IMR-90 (cell line): Measurements from ENCODE around the gene IDS. TPM values are rescaled to one million over a fixed set of nuclear protein-coding genes. Genes with fewer than 3 reads are reported as not detected.

ENCODE experiments used
- ATAC-seq: fragments of 200-7000 bp; cut with Tn5 transposase; 2 replicates; pipeline ENCODE4 v1.9.1; 2020; ENCODE audit warnings: low read depth, mild to moderate bottlenecking, moderate library complexity
- BruUV-seq: library from RNA; stranded (reverse); fragments of 400-500 nt; replicated peaks from 2 replicates; lab custom pipeline; 2021; lab: Mats Ljungman, UMichigan
- CTCF ChIA-PET: fragments of 300-600 bp; formaldehyde crosslinking; extraction: SDS; loops from one replicate; lab custom pipeline; 2021; ENCODE audit warnings: antibody characterized with exemption; lab: Yijun Ruan, JAX
- POLR2A ChIA-PET: fragments of 300-600 bp; sonication (Branson Sonifier 250); formaldehyde crosslinking; loops from one replicate; lab custom pipeline; 2022; ENCODE audit warnings: antibody characterized with exemption; ENCODE audit not compliant: unreplicated experiment; lab: Charles Lee
- DNase-seq: peaks from one replicate; pipeline ENCODE4 v3.0.0; 2013
- H2AFZ ChIP-seq: replicated peaks from 2 replicates; pipeline ENCODE3; 2013; ENCODE audit warnings: low read length, mild to moderate bottlenecking; ENCODE audit not compliant: poor library complexity
- H2AK5ac ChIP-seq: 2 replicates; pipeline ENCODE4 v1.6.1; 2013; ENCODE audit warnings: low read depth, low read length, inconsistent platforms
- H2AK9ac ChIP-seq: replicated peaks from 2 replicates; pipeline ENCODE3; 2013; ENCODE audit warnings: mild to moderate bottlenecking, low read depth, low read length, moderate library complexity; ENCODE audit not compliant: poor library complexity
- H2BK120ac ChIP-seq: 2 replicates; pipeline ENCODE4 v1.6.1; 2013; ENCODE audit warnings: low read depth, low read length, inconsistent platforms
- H2BK15ac ChIP-seq: 3 replicates; pipeline ENCODE4 v1.6.1; 2013; ENCODE audit warnings: low read depth, low read length, inconsistent platforms
- H2BK20ac ChIP-seq: 2 replicates; pipeline ENCODE4 v1.6.1; 2013; ENCODE audit warnings: low read depth, mild to moderate bottlenecking, inconsistent platforms, low read length, moderate library complexity
- H2BK5ac ChIP-seq: 2 replicates; pipeline ENCODE4 v1.6.1; 2013; ENCODE audit warnings: mild to moderate bottlenecking, low read depth, low read length, inconsistent platforms; ENCODE audit not compliant: poor library complexity, severe bottlenecking
- H3K14ac ChIP-seq: replicated peaks from 2 replicates; pipeline ENCODE4 v1.6.1; 2013; ENCODE audit warnings: low read depth, low read length, inconsistent platforms
- H3K18ac ChIP-seq: 2 replicates; pipeline ENCODE4 v1.6.1; 2013; ENCODE audit warnings: low read depth, low read length, control low read depth
- H3K23ac ChIP-seq: 2 replicates; pipeline ENCODE4 v1.6.1; 2013; ENCODE audit warnings: low read depth, low read length, inconsistent platforms
- H3K27ac ChIP-seq: 2 replicates; pipeline ENCODE4 v1.5.1; 2013; ENCODE audit warnings: mild to moderate bottlenecking, control low read depth, low read length; ENCODE audit not compliant: insufficient read depth
- H3K27me3 ChIP-seq: 2 replicates; pipeline ENCODE4 v1.6.1; 2013; ENCODE audit warnings: low read length; ENCODE audit not compliant: control insufficient read depth, insufficient read depth
- H3K36me3 ChIP-seq: 2 replicates; pipeline ENCODE4 v1.6.1; 2013; ENCODE audit warnings: low read length, mixed read lengths; ENCODE audit not compliant: control insufficient read depth, insufficient read depth
- H3K4ac ChIP-seq: 2 replicates; pipeline ENCODE4 v1.6.1; 2013; ENCODE audit warnings: low read depth, low read length, inconsistent platforms
- H3K4me1 ChIP-seq: 2 replicates; pipeline ENCODE4 v1.6.1; 2013; ENCODE audit warnings: low read length, mixed read lengths; ENCODE audit not compliant: control insufficient read depth, insufficient read depth
- H3K4me2 ChIP-seq: 2 replicates; pipeline ENCODE4 v1.6.1; 2013; ENCODE audit warnings: low read depth, mild to moderate bottlenecking, control low read depth, low read length, moderate library complexity
- H3K4me3 ChIP-seq: 2 replicates; pipeline ENCODE4 v1.5.1; 2013; ENCODE audit warnings: low read depth, mild to moderate bottlenecking, control low read depth, low read length, moderate library complexity; ENCODE audit not compliant: insufficient read depth
- H3K56ac ChIP-seq: 2 replicates; pipeline ENCODE4 v1.6.1; 2013; ENCODE audit warnings: low read length, inconsistent platforms; ENCODE audit not compliant: insufficient read depth; ENCODE audit errors: extremely low read depth
- H3K79me1 ChIP-seq, 2 experiments: 2 replicates each; pipeline ENCODE4 v1.6.1; 2013; ENCODE audit warnings: low read length in 2 of 2, inconsistent platforms in 1 of 2, low read depth in 1 of 2
- H3K9ac ChIP-seq: 2 replicates; pipeline ENCODE4 v1.6.1; 2013; ENCODE audit warnings: low read depth, low read length, control low read depth
- H3K9me1 ChIP-seq: 2 replicates; pipeline ENCODE4 v1.6.1; 2013; ENCODE audit warnings: low read length, inconsistent platforms; ENCODE audit not compliant: insufficient read depth
- H3K9me3 ChIP-seq: 2 replicates; pipeline ENCODE4 v1.6.1; 2013; ENCODE audit warnings: low read length; ENCODE audit not compliant: control insufficient read depth, insufficient read depth
- H4K20me1 ChIP-seq: 2 replicates; pipeline ENCODE4 v1.6.1; 2013; ENCODE audit warnings: low read length, inconsistent platforms; ENCODE audit not compliant: insufficient read depth
- H4K5ac ChIP-seq: 2 replicates; pipeline ENCODE4 v1.6.1; 2013; ENCODE audit warnings: mild to moderate bottlenecking, low read depth, low read length, control low read depth
- H4K8ac ChIP-seq, 2 experiments: 2 replicates each; pipeline ENCODE4 v1.6.1; 2013; ENCODE audit warnings: low read depth in 2 of 2, low read length in 2 of 2, control low read depth in 1 of 2, inconsistent platforms in 1 of 2
- H4K91ac ChIP-seq: 2 replicates; pipeline ENCODE4 v1.6.1; 2013; ENCODE audit warnings: low read depth, low read length, inconsistent platforms; ENCODE audit not compliant: insufficient read depth
- CTCF ChIP-seq: conservative IDR thresholded peaks from 2 replicates; pipeline ENCODE4 v1.5.1; 2012; ENCODE audit warnings: mild to moderate bottlenecking, low read depth, low read length, improper control_type of control experiment
- MAZ ChIP-seq: IDR thresholded peaks from 2 replicates; pipeline ENCODE4 v1.6.1; 2012; ENCODE audit warnings: low read depth, mild to moderate bottlenecking, low read length, improper control_type of control experiment, moderate library complexity, borderline replicate concordance
- NFE2L2 ChIP-seq: fragments of 150-350 bp; IDR thresholded peaks from 2 replicates; pipeline ENCODE4 v1.6.1; 2016; ENCODE audit warnings: low read depth, mild to moderate bottlenecking, low read length
- POLR2A ChIP-seq: IDR thresholded peaks from 2 replicates; pipeline ENCODE4 v1.6.1; 2012; ENCODE audit warnings: mild to moderate bottlenecking, low read depth, low read length
- WGBS, 2 experiments: methylation state at CpG; one replicate each; pipeline versions ENCODE4 v1.1.5 to v1.1.7; 2013; ENCODE audit warnings: missing lambda C conversion rate in 2 of 2; ENCODE audit not compliant: insufficient read length in 1 of 2; ENCODE audit errors: extremely low coverage in 2 of 2; 5-methylcytosine and 5-hydroxymethylcytosine counted together
- dilution Hi-C: fragments of 300-500 bp; cut with HindIII; formaldehyde crosslinking; loops from one replicate; pipeline ENCODE4 v1.14.3; 2018; ENCODE audit warnings: low sequenced_read_pairs; ENCODE audit not compliant: unreplicated experiment
- in situ Hi-C: fragments of 300-500 bp; cut with MboI; formaldehyde crosslinking; loops from 3 replicates; pipeline ENCODE4 v1.14.3; 2019; ENCODE audit warnings: low sequenced_read_pairs, inconsistent platforms, mixed read lengths
- intact Hi-C: fragments of 100-400 bp; cut with micrococcal nuclease; formaldehyde crosslinking; loops from 2 replicates; pipeline ENCODE4 v1.10.0; 2022
- polyA plus RNA-seq, 3 experiments: library from polyadenylated mRNA; depleted of rRNA; stranded (reverse); fragments of >200 nt; gene quantifications; 2 replicates each; pipeline ENCODE4 v1.2.3, GENCODE V29; 2012; ENCODE audit warnings: low replicate concordance in 1 of 3
- total RNA-seq: library from RNA; depleted of rRNA; stranded (reverse); fragments of >200 nt; gene quantifications from 2 replicates; pipeline ENCODE4 v1.2.3, GENCODE V29; 2012

The IDS gene
- total and polyA plus RNA-seq, 2 of the 4 experiments (the other 2 are of a cell fraction), result 26.3 to 56.9 TPM

GRCh38 chrX:149539283-149540130, 34.4 kb upstream of the IDS start:
- intact Hi-C loops, result no loop called here
- H2AK5ac ChIP-seq, result no peak overlapping the region

More at GRCh38 chrX:149539283-149540130, 34.4 kb upstream of the IDS start:
- DNase-seq (peak; percentile 90), ATAC-seq (peak; percentile 73)
- dilution Hi-C loops (no loop called here), in situ Hi-C loops (no loop called here)
- no peaks in the 10 kb centered on the region; the same call in 1 of the 2 replicates for H3K36me3 ChIP-seq
- H4K91ac ChIP-seq, result no peak overlapping the region
- H2BK15ac ChIP-seq, result no peak overlapping the region; the same call in 2 of the 3 replicates
- peak; percentile 46 for TF ChIP-seq POLR2A
- no peak for TF ChIP-seq CTCF
- TF ChIP-seq MAZ, result peak; percentile 42; the same call in 1 of the 2 replicates
- TF ChIP-seq NFE2L2, result no peak
- no peak overlapping the region; a peak in 2 of 4 replicates for H4K8ac ChIP-seq
- no peaks in the 10 kb centered on the region for H3K4me1 ChIP-seq
- H4K20me1 ChIP-seq, result no peaks in the 10 kb centered on the region
- BruUV-seq, result no TSS peak
- peak overlapping the region; percentile 85 for H2AFZ ChIP-seq
- H2BK120ac ChIP-seq, result no peak overlapping the region
- H3K23ac ChIP-seq, result no peak overlapping the region
- H3K9me3 ChIP-seq, result no peaks in the 10 kb centered on the region
- H3K79me1 ChIP-seq, result peaks cover 5 to 6% of the 10 kb centered on the region in 2 experiments; a peak in 3 of 4 replicates
- no peak overlapping the region for H4K5ac ChIP-seq
- H3K27ac ChIP-seq, result peak overlapping the region; percentile 77
- no peak overlapping the region for H3K56ac ChIP-seq
- H2AK9ac ChIP-seq, result no peak overlapping the region
- peak overlapping the region; percentile 42 for H3K9ac ChIP-seq
- H2BK20ac ChIP-seq, result no peak overlapping the region
- peak overlapping the region; percentile 97 for H3K4me3 ChIP-seq
- ChIA-PET POLR2A (no interaction called here), CTCF (no interaction called here)
- no peaks in the 10 kb centered on the region for H3K27me3 ChIP-seq
- no peak overlapping the region for H3K4ac ChIP-seq
- peak overlapping the region; percentile 72 for H3K4me2 ChIP-seq
- H2BK5ac ChIP-seq, result peak overlapping the region; percentile 41
- H3K9me1 ChIP-seq, result 0 out of 2 replicates have a peak, but pooled peaks cover 4% of the 10 kb centered on the region
- no peak overlapping the region for H3K18ac ChIP-seq
- 37% methylated on average over 3 of the region's 34 CpGs; no CpG with 5 or more reads in 1 of the 2 experiments for WGBS, 2 experiments
- H3K14ac ChIP-seq, result no peak overlapping the region; the same call in 1 of the 2 replicates
